Fibroblast of lung (primary cell): ENCODE measurements around the gene GRB10.

Experiments
- CTCF ChIP-seq, 2 donors: IDR thresholded peaks in 1 of 2; conservative IDR thresholded peaks in 1 of 2; 1 replicate in 1 of 2; 2 replicates in 1 of 2; pipeline ENCODE4 v1.5.1; 2011 to 2012; ENCODE audit warnings: low read length in 2 of 2, control low read depth in 1 of 2, inconsistent platforms in 1 of 2, low read depth in 1 of 2, mild to moderate bottlenecking in 1 of 2
- EZH2 ChIP-seq: IDR thresholded peaks from 2 replicates; pipeline ENCODE4 v1.5.1; 2012; ENCODE audit warnings: low read length, control low read depth, mild to moderate bottlenecking; ENCODE audit errors: missing control alignments

GRCh38 chr7:50655490-50655889, 127.2 kb downstream of the GRB10 start:
- TF ChIP-seq CTCF (conservative IDR thresholded peaks at IDR 0.05 in 1 of 2, IDR thresholded peaks at IDR 0.05 in 1 of 2; ENCODE audit: low read depth in 1 of 2, low read length in 2 of 2) (no peak), EZH2 (no peak)
